Measurements from ENCODE around the gene FHL3.

The FHL3 gene

GRCh38 chr1:38029685-38030511, 24.6 kb upstream of the FHL3 start:
- no peak overlapping the region for H3K27ac ChIP-seq
- H3K9me3 ChIP-seq: no peaks in the 10 kb centered on the region
- no peak overlapping the region for H3K4me3 ChIP-seq (ENCODE audit: low read depth in 1 of 2, low read length in 1 of 2)
- H3K4me1 ChIP-seq (ENCODE audit: control insufficient read depth in 1 of 2, insufficient read depth in 1 of 2, low read depth in 1 of 2, low read length in 1 of 2): peaks cover 10 to 11% of the 10 kb centered on the region in 2 experiments
- peaks cover 30% of the 10 kb centered on the region for H3K27me3 ChIP-seq
- TF ChIP-seq CTCF (IDR thresholded peaks at IDR 0.05): no peak
- H3K36me3 ChIP-seq: peaks cover 16% of the 10 kb centered on the region

GRCh38 chr1:38029081-38029681, 23.9 kb upstream of the FHL3 start:
- Histone ChIP-seq H3K4me3 (ENCODE audit: low read depth in 1 of 2, low read length in 1 of 2) (no peak overlapping the region), H3K27ac (no peak overlapping the region), H3K4me1 (ENCODE audit: control insufficient read depth in 1 of 2, insufficient read depth in 1 of 2, low read depth in 1 of 2, low read length in 1 of 2) (peaks cover 10 to 11% of the 10 kb centered on the region in 2 experiments), H3K36me3 (peaks cover 21% of the 10 kb centered on the region), H3K9me3 (no peaks in the 10 kb centered on the region), H3K27me3 (peaks cover 30% of the 10 kb centered on the region)
- TF ChIP-seq CTCF (IDR thresholded peaks at IDR 0.05): no peak

- H3K36me3 ChIP-seq: peaks cover 25% of the 10 kb centered on the region
- peaks cover 10 to 11% of the 10 kb centered on the region in 2 experiments for H3K4me1 ChIP-seq (ENCODE audit: control insufficient read depth in 1 of 2, insufficient read depth in 1 of 2, low read depth in 1 of 2, low read length in 1 of 2)
- H3K27ac ChIP-seq: no peak overlapping the region
- peaks cover 30% of the 10 kb centered on the region for H3K27me3 ChIP-seq
- H3K4me3 ChIP-seq (ENCODE audit: low read depth in 1 of 2, low read length in 1 of 2): no peak overlapping the region
- no peaks in the 10 kb centered on the region for H3K9me3 ChIP-seq
- no peak for TF ChIP-seq CTCF (IDR thresholded peaks at IDR 0.05)
Observed at GRCh38 chr1:38028671-38029070, 23.4 kb upstream of the FHL3 start.

GRCh38 chr1:38028105-38028591, 22.8 kb upstream of the FHL3 start:
- Histone ChIP-seq H3K4me1 (ENCODE audit: control insufficient read depth in 1 of 2, insufficient read depth in 1 of 2, low read depth in 1 of 2, low read length in 1 of 2) (peaks cover 10 to 11% of the 10 kb centered on the region in 2 experiments), H3K27ac (no peak overlapping the region), H3K27me3 (peaks cover 30% of the 10 kb centered on the region), H3K36me3 (peaks cover 31% of the 10 kb centered on the region), H3K9me3 (no peaks in the 10 kb centered on the region), H3K4me3 (ENCODE audit: low read depth in 1 of 2, low read length in 1 of 2) (no peak overlapping the region)
- TF ChIP-seq CTCF (IDR thresholded peaks at IDR 0.05): no peak

GRCh38 chr1:38027201-38028104, 22.1 kb upstream of the FHL3 start:
- TF ChIP-seq CTCF (IDR thresholded peaks at IDR 0.05): no peak
- peaks cover 37% of the 10 kb centered on the region for H3K36me3 ChIP-seq
- peaks cover 10 to 11% of the 10 kb centered on the region in 2 experiments for H3K4me1 ChIP-seq (ENCODE audit: control insufficient read depth in 1 of 2, insufficient read depth in 1 of 2, low read depth in 1 of 2, low read length in 1 of 2)
- H3K27ac ChIP-seq: no peak overlapping the region
- peaks cover 30% of the 10 kb centered on the region for H3K27me3 ChIP-seq
- no peaks in the 10 kb centered on the region for H3K9me3 ChIP-seq
- H3K4me3 ChIP-seq (ENCODE audit: low read depth in 1 of 2, low read length in 1 of 2): no peak overlapping the region

Data from neutrophil (primary cell).